Heart left ventricle (tissue), 13 donors: Measurements from ENCODE around the gene NAIF1.

ENCODE experiments used
- POLR2A ChIP-seq, 2 donors: fragments of 450-650 bp; IDR thresholded peaks; one replicate each; pipeline ENCODE4 v1.6.1; 2017; ENCODE audit warnings: antibody characterized with exemption in 2 of 2, mild to moderate bottlenecking in 2 of 2, moderate library complexity in 2 of 2
- TF ChIP-seq, protein P1 (sequence below), 12 donors: fragments of 200-600 bp; sonication (generic) in 4 of 12; IDR thresholded peaks; one replicate each; pipeline versions ENCODE4 v1.5.0 to v1.8.0; 2018 to 2022; ENCODE audit warnings: antibody characterized with exemption in 12 of 12, mild to moderate bottlenecking in 5 of 12
- donor health status: ischemic (EF 13 %, LVEDD 7.1; RV severe dilation, severe dysfunction).
- donor health status: DM: no; HTN: yes; CAD: no.
- donor health status: DM: no; HTN: no; CAD: no.
- donor health status: ischemic (EF 25% LVEDD 6.9; RV normal size, moderate dysfunction).
- donor health status: ischemic (EF 25% LVEDD 5.7; RV mildly dilated, moderate dysfunction).
- donor health status: ischemic (EF 35%, LVEDD 5.7; RV mildly dilated, moderate dysfunction).
- donor health status: nonischemic (EF 11% LVEDD 7.7; RV severe dilation, severe dysfunction).
- donor health status: DM: yes; HTN: yes; CAD: no.
- donor health status: PGD.
- donor health status: ischemic (EF 29% LVEDD 5.4; RV normal size, mild dysfunction).
- donor health status: nonischemic (EF 23%, LVEDD 6.1; RV moderate dilation, normal function).

DNA sequence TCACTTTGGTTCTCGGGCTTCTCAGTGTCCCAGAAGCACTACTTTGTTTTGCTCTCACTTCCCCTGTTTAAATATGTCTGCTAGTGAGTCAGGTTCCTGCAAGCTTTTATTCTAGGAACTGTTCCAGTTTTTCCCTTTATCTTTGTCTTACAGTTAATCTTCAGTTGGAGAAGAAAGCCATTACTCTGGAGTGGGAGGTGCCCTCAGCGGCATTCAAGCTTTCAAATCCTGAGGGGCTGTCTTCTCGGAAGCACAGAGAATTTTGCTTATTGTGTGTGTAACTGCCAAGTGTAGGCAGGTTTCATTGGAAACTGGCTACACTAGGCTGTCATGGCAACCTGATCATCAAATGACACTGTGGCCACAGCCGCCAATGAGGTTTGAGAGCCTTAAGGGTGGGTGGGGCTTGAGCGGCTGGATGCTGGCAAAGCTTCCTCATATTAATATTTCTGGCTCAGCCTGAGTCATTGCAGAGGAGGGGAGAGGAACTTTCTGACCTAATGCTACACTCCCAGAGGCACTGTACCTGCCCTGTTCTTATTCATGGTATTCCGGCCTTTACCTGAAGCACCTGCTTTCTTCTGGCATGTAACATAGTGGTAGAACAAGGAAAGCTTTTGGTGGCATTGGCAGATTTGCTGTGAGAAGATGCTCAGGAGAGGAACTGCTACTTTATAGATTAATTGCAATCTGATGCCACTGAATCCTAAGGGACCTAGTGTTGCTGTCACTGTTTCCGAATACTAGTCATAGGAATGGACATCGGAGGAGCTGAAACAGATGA lies 27.2 kb upstream of the NAIF1 start:
- TF ChIP-seq, protein P1, sequence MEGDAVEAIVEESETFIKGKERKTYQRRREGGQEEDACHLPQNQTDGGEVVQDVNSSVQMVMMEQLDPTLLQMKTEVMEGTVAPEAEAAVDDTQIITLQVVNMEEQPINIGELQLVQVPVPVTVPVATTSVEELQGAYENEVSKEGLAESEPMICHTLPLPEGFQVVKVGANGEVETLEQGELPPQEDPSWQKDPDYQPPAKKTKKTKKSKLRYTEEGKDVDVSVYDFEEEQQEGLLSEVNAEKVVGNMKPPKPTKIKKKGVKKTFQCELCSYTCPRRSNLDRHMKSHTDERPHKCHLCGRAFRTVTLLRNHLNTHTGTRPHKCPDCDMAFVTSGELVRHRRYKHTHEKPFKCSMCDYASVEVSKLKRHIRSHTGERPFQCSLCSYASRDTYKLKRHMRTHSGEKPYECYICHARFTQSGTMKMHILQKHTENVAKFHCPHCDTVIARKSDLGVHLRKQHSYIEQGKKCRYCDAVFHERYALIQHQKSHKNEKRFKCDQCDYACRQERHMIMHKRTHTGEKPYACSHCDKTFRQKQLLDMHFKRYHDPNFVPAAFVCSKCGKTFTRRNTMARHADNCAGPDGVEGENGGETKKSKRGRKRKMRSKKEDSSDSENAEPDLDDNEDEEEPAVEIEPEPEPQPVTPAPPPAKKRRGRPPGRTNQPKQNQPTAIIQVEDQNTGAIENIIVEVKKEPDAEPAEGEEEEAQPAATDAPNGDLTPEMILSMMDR (IDR thresholded peaks at IDR 0.05): no peak
- peak; percentile 87 to 92 for TF ChIP-seq POLR2A (IDR thresholded peaks at IDR 0.05)
